Activated CD4-positive, alpha-beta T cell treated with anti-CD3 and anti-CD28 coated beads, Interleukin-2, amount 50 U/mL, for 24 hours (primary cell): ENCODE data around the gene BRD7.

ENCODE experiments used
- DNase-seq, 2 donors: peaks; one replicate each; pipeline ENCODE4 v3.0.0-alpha.2; 2020; ENCODE audit warnings: low read depth in 1 of 2, low spot score in 1 of 2

Gene BRD7

GRCh38 chr16:50368410-50369132 lies at the start of gene BRD7:
TSS of gene BRD7 (minus strand) at chr16:50368988. CDS start at chr16:50368774, 214 bp downstream.
- peak; percentile 42 to 74 for DNase-seq

DNA sequence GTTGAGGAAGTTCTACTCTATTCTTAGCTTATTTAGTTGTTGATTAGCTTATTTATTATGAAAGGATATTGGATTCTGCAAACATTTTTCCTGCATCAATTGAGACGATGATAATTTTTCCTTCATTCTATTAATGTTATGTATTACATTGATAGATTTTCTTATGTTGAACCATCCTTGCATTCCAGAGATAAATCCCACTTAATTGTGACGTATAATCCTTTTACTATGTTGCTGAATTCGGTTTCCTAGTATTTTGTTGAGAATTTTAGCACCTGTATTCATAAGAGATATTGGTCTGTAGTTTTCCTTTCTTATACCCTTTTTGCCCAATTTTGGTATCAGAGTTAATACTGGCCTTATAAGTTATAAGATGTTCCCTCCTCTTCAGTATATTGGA lies 47.6 kb upstream of the BRD7 start:
- DNase-seq, result no peak

DNA sequence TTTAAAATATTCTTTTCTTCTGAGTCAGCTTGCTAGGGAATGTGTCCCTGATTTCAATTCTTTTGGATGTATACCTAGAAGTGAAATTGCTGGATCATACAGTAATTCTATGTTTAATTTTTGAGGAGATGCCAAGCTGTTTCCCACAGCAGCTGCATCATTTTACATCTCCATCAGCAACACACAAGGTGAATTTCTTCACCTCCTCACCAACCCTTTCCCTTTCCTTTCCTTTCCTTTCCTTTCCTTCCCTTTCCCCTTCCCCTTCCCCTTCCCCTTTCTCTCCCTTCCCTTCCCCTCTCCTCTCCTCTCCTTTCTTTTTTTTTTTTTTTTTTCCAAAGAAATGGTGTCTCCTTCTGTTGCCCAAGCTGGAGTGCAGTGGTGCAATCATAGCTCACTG lies 45.4 kb upstream of the BRD7 start:
- DNase-seq, result no peak

DNA sequence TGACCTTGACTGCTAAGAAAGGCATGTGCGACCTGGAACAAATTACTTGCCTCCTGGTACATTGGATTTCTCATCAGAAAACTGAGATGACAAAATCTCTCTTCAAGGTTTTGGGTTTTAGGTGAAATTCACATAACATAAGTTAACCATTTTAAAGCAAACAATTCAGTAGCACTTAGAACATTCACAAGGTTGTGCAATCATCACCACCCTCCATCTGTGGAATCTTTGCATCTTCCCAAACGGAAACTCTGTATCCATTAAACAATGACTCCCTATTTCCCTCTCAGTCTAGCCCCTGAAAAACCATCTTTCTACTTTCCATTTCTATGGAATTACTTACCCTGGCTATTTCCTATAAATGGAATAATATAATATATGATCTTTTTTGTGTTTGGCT lies 42.2 kb upstream of the BRD7 start:
- no peak for DNase-seq

DNA sequence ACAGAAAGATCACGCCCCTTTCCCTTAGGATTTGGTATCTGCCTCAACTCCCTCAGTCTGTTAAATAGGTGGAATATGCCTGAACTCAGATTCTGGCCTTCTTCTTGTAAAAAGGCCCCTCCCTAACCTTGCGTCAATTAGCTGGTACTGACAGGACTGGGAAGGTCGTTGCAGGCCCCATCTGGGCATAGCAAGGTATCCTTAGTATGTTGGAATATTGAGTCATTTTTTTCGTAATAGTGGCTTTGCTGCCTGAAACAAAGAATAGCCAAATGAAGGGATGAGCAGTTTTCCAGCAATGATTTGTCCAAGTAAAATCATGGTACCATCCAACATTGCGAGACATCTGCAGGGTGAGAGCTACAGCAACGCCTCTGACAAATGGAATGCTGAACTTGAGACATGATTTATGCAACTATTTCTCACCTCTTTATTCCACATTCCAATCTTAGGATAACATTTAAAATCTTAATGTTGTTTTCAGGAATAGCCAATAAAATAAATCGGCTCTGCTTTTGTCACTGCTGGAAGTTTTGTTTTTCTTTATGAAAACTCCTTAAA lies 39.3 kb upstream of the BRD7 start:
- DNase-seq, result no peak

- no peak for DNase-seq
Observed at GRCh38 chr16:50407351-50407750, 38.6 kb upstream of the BRD7 start.

DNA sequence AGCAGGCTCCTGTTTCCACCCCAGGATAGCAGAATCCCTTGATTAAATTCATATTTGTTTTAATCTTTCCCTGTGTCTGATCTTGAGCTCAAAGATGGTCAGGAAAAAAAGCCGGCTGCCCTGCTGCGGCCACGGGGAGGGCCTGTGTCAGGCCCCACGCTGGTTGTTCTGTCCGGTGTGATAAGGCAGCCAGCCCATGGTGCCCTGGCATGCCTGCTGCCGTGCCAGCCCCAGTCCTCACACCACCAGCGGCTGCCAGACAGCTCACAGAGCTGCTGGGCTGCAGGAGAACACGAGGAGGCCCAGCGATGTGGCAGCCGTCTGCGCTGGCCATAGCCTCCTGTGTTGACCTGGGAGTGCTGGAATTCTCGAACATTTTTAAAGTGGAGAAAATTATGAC lies 34.7 kb upstream of the BRD7 start:
- no peak for DNase-seq

DNA sequence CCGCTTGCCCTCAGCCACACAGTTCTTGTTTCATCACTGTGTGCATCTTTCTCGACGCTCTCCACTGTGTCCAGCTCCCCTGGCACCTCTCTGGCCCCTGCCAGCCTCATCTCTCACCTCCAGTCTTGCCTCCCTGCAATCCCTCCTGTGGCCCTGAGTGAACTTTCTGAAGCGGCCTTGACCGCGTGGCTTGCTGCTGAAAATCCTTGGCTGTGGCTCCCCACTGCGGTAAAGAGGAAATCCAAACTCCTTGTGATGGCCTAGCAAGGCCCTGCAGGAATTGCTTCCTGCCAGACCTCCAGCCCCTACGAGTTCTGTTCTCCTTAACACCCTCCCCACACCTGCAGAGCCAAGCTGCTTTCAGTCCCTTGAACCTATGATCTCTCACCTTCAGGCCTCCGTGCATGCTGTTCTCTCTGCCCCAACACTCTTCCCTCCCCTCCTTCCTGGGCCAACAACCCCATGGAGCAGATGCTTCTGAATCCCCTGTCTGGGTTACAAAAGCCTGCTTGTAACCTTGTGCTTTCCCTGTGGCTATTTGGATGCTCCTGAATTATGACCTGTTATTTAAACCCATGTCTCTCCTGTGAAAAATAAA lies 33.6 kb upstream of the BRD7 start:
- DNase-seq, result no peak

DNA sequence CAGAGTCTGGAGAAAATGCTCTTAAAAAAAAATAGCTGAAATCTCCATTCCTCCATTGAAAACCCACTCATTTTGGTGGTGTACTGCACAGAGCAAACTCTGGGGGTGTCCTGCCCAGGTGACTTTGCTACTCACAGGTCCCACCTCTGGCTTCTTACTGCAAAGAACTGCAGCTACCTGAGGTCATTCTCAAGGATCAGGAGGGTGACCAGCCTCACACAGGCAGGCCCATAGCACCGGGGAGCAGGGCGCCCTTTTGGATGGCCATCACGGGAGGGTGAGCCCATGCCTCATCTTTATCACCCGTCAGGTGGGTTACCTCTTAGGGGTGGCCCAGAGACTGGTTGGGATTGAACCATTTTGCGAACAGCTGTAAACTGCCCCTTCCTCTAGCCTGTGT lies 32.6 kb upstream of the BRD7 start:
- DNase-seq, result no peak

DNA sequence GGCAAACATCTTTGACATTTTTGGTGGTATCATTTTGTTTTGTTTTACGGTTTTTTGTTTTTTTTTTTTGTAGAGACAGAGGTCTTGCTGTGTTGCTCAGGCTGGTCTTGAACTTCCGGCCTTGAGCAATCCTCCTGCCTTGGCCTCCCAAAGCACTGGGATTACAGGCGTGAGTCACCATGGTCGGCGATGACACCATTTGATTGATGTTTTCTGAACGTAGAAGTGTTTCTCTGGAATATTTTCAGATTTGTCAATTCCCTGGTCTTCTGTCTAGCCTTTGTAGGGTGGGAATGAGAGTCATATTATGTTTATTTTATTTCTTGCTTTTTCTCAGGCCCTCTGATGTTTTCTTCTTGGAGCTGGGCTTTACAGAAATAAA lies 32.2 kb upstream of the BRD7 start:
- no peak for DNase-seq

DNA sequence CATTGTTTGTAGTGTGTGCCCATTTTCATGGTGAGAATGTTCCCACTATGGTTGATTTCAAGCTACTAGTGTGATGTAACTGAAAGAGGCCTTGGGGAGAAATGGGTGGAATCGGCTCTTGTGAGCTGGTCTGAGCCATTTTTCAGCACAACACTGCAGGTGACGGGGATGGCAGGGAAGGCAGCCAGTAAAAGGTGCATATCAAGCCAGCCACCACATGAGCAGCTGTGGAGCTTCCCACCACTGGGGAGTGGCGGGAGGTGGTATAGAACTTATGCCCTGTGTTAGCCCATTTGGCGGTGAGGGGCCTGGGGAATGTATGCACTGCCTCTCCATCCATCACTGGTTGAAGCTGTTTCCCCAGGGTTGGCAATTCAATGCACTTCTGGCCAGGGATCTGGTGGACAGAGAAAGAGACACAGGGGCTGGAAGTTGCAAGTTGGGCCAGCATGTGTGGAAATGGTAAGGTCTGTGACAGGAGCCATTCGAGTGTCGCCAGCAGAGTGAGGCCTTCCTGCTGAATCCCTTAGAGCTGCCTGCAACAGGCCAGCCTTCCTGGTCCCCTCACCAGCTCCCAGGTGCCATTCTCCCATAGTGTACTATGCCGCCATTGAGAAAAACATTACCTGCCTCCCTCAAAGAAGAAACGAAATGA lies 31.7 kb upstream of the BRD7 start:
- DNase-seq, result no peak

DNA sequence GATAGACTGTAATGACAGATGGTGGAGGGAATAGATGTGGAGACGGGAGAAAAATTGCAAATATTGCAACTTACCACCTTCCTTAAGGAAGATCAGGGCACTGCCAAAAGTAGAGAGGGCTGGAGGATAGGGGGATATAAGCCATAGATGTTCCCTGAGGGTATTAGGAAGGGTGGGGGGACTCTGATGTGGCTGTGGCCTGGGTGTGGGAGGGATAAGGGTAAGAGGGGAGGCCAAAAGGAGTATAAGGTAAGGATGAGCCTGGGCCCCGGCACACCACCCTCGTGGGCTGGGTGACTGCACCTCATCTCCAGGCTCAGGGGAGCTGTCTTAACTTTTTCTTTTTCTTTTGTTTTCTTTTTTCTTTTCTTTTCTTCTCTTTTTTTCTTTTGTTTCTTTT lies 30.6 kb upstream of the BRD7 start:
- DNase-seq, result no peak

GRCh38 chr16:50398336-50398735 lies 29.5 kb upstream of the BRD7 start:
- no peak for DNase-seq

DNA sequence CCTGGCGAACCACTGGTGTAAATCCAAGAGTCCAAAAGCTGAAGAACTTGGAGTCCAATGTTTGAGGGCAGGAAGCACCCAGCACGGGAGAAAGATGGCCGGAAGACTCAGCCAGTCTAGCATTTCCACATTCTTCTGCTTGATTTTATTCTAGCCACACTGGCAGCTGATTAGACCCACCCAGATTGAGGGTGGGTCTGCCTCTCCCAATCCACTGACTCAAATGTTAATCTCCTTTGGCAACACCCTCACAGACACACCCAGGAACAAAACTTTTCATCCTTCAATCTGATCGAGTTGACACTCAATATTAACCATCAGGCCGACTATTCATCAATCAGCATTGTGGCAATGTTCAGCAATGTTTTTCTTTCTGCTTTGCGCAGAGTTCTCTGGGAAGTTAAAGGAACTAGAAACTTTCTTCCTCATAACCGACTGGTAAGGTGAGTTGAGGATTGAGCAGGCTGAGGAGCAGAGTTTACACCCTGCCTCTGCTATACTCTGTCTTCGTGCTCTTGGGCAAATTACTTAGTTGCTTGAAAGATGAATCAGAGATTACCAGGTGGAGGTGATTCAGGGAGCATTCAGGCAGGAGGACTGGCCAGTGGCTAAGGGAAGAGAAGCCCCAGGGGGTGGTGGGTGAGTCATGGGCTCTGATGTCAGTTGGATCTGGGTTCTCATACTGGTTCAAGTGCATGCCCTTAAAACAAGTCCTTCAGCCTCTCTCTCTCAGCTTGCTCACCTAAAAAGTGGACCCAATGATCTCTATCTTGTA lies 28.2 kb upstream of the BRD7 start:
- no peak for DNase-seq

DNA sequence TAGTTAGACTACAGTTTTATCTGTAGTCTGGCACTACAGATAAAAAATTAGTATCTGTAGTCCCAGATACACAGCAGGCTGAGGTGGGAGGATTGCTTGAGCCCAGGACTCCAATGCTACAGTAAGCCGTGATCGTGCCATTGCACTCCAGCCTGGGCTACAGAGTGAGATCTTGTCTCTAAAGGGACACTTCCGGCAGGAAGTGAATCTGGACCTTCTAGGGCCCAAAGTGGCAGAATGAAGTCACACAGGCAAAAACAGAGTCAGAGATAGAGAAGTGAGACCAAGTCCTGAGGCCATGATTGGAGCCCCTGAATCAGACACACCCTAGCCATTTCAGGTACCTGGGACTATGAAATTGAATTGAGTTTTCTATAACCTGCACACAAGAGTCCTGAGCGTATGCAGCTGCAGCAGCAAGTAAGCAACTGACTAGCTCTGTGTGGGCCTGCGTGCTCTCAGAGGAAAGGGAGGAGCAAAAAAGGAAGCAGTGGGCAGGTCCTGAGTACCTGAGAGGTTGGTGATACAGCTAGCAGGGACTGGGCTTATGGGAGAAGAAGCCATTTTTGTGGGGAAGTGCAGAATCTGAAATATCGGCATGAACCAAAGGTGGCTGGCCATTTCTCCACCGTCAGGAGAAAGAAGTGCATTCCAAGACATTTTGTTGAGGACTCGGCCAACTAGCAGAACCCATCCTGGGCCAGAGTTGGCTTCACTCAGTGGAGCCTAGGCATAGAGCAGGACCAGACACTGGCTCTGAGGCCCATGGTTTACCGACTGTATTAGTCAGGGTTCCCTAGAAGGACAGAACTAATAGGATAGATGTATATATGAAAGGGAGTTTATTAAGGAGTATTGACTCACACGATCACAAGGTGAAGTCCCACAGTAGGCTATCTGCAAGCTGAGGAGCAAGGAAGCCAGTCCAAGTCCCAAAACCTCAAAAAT lies 27.2 kb upstream of the BRD7 start:
- DNase-seq, result peak in 1 of 2 donors; percentile 2

DNA sequence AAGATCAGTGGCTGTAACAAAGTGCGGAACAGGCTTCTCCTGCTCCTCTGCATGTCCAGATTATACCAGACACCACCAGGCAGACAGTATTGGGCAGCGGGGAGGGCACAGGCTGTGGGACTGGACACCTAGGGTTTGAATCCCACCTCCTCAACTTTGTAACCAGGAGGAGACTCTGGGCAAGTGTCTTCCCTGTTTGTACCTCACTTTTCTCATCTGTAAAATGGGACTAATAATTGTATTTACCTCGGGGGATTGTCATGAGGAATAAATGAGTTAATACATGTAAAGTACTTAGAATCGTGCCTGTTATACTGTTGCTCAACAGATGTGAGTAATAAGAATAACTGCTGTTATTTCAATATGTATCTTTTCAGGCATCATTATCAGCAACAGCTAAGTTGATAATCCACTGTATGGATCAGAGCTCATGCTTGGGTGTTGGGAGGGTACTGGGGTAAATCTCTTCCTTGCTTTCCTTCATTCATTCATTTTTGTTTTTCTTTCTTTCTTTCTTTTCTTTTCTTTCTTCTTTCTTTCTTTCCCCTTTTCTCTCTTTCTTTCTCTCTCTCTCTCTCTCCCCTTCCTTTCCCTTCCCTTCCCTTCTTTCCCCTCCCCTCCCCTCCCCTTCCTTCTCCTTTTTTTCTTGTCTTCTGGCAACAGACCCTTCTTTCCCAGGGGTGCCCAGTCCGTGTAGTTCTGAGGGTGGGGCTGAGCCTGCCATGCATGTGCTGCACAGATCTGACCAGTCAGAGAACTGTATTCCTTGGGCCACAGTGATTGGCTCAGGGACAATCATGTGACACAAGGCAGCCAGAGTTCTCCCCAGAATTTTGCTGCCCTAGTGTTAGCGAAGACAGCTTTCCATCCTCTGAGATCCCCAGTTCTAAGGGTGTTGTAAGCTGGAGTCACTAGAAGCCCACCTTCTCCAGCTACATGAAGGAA lies 25.3 kb upstream of the BRD7 start:
- DNase-seq, result no peak

- DNase-seq, result no peak
Observed at GRCh38 chr16:50393416-50393815, 24.6 kb upstream of the BRD7 start.

- DNase-seq, result no peak
Observed at GRCh38 chr16:50390914-50391716, 22.3 kb upstream of the BRD7 start.
